Esophagus squamous epithelium (tissue), 4 donors: ENCODE results near the gene IMMP2L.

Source experiments
- POLR2A ChIP-seq, 4 donors: fragments of 450-650 bp; IDR thresholded peaks; one replicate each; pipeline ENCODE4 v1.6.1; 2017; ENCODE audit warnings: antibody characterized with exemption in 4 of 4, mild to moderate bottlenecking in 4 of 4, moderate library complexity in 3 of 4
- TF ChIP-seq, protein P1 (sequence below), 6 experiments: fragments of 450-650 bp in 4 of 6; fragments of 200-600 bp in 2 of 6; sonication (generic) in 2 of 6; IDR thresholded peaks; one replicate each; pipeline ENCODE4 v1.5.1; 2016 to 2019; ENCODE audit warnings: antibody characterized with exemption in 6 of 6, mild to moderate bottlenecking in 4 of 6, moderate library complexity in 4 of 6

GRCh38 chr7:111368381-111369065, 193.8 kb downstream of the IMMP2L start:
- TF ChIP-seq, protein P1, sequence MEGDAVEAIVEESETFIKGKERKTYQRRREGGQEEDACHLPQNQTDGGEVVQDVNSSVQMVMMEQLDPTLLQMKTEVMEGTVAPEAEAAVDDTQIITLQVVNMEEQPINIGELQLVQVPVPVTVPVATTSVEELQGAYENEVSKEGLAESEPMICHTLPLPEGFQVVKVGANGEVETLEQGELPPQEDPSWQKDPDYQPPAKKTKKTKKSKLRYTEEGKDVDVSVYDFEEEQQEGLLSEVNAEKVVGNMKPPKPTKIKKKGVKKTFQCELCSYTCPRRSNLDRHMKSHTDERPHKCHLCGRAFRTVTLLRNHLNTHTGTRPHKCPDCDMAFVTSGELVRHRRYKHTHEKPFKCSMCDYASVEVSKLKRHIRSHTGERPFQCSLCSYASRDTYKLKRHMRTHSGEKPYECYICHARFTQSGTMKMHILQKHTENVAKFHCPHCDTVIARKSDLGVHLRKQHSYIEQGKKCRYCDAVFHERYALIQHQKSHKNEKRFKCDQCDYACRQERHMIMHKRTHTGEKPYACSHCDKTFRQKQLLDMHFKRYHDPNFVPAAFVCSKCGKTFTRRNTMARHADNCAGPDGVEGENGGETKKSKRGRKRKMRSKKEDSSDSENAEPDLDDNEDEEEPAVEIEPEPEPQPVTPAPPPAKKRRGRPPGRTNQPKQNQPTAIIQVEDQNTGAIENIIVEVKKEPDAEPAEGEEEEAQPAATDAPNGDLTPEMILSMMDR (IDR thresholded peaks at IDR 0.05) = no peak
- TF ChIP-seq POLR2A (IDR thresholded peaks at IDR 0.05) = no peak
